ENCODE data around the gene SCRN1. TPM values are rescaled to one million over a fixed set of nuclear protein-coding genes. Genes with fewer than 3 reads are reported as not detected.

SCRN1 gene
- total and polyA plus RNA-seq, 2 experiments from 2014 or later, result 47.1 to 73.5 TPM

DNA sequence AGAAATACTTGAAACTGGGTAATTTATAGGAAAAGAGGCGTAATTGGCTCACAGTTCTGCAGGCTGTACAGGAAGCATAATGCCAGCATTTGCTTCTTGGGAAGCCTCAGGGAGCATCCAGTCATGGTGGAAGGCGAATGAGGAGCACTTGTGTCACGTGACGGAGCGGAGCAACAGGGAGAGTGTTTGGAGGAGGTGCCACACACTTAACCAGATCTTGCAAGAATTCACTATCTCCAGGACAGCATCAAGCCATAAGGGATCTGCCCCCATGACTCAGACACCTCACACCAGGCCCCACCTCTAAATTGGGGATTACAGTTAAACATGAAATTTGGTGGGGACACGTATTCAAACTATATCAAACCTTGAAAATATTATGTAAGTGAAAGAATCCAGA, 94.0 kb downstream of the SCRN1 start:
- no peak overlapping the region for H3K4me3 ChIP-seq
- H3K9me3 ChIP-seq (ENCODE audit: low read depth), result no peaks in the 10 kb centered on the region
- no peak for TF ChIP-seq EZH2phosphoT487 (IDR thresholded peaks at IDR 0.05; ENCODE audit: low read depth, severe bottlenecking, unreplicated experiment)
- no peak for TF ChIP-seq EZH2 (IDR thresholded peaks at IDR 0.05; ENCODE audit: borderline replicate concordance)
- no peak for TF ChIP-seq CTCF (IDR thresholded peaks at IDR 0.05; ENCODE audit: poor library complexity)
- H3K27ac ChIP-seq, result no peak overlapping the region
- WGBS (ENCODE audit: low lambda C conversion rate, missing lambda C conversion rate), result 86% methylated on average over 6 of the region's 6 CpGs
- H3K27me3 ChIP-seq, result no peaks in the 10 kb centered on the region
- DNase-seq (ENCODE audit: low spot score), result no peak
- no peaks in the 10 kb centered on the region for H4K20me1 ChIP-seq (ENCODE audit: insufficient read depth, poor library complexity, severe bottlenecking)
- H3K79me2 ChIP-seq, result no peaks in the 10 kb centered on the region
- no peaks in the 10 kb centered on the region for H3K9me2 ChIP-seq (replicated peaks; ENCODE audit: insufficient read depth)
- H3K4me2 ChIP-seq, result no peak overlapping the region
- no peaks in the 10 kb centered on the region for H3K36me3 ChIP-seq (replicated peaks; ENCODE audit: insufficient read depth, low read depth)
- no peak overlapping the region for H2AFZ ChIP-seq
- no peaks in the 10 kb centered on the region for H3K4me1 ChIP-seq (ENCODE audit: insufficient read depth)

DNA sequence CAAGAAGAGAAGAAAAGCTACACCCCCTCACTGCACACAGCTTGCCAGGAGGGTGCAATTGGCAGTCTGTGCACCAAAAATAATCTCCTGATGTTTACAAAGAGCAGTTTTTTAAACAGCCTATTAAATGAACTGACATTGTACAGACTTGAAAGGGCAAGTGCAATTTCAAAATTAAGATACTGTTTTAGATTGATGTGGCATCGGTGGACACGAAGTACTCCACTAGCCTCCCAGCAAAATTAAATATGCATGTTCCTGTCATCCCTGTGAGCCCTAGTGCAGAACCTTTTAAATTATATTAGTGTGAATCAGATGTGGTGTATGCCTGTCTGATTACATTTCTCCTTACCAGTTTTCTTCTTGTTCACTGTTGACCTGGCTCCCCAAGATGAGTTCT, 95.3 kb downstream of the SCRN1 start:
- Histone ChIP-seq H2AFZ (no peak overlapping the region), H3K4me3 (no peak overlapping the region), H3K27me3 (no peaks in the 10 kb centered on the region), H4K20me1 (ENCODE audit: insufficient read depth, poor library complexity, severe bottlenecking) (no peaks in the 10 kb centered on the region), H3K9me2 (replicated peaks; ENCODE audit: insufficient read depth) (no peaks in the 10 kb centered on the region), H3K36me3 (replicated peaks; ENCODE audit: insufficient read depth, low read depth) (no peaks in the 10 kb centered on the region), H3K4me2 (no peak overlapping the region), H3K9me3 (ENCODE audit: low read depth) (no peaks in the 10 kb centered on the region), H3K4me1 (ENCODE audit: insufficient read depth) (no peaks in the 10 kb centered on the region), H3K27ac (no peak overlapping the region), H3K79me2 (no peaks in the 10 kb centered on the region)
- 57% methylated on average over 2 of the region's 2 CpGs for WGBS (ENCODE audit: low lambda C conversion rate, missing lambda C conversion rate)
- DNase-seq (ENCODE audit: low spot score), result no peak
- TF ChIP-seq EZH2phosphoT487 (IDR thresholded peaks at IDR 0.05; ENCODE audit: low read depth, severe bottlenecking, unreplicated experiment) (no peak), CTCF (IDR thresholded peaks at IDR 0.05; ENCODE audit: poor library complexity) (no peak), EZH2 (IDR thresholded peaks at IDR 0.05; ENCODE audit: borderline replicate concordance) (no peak)

DNA sequence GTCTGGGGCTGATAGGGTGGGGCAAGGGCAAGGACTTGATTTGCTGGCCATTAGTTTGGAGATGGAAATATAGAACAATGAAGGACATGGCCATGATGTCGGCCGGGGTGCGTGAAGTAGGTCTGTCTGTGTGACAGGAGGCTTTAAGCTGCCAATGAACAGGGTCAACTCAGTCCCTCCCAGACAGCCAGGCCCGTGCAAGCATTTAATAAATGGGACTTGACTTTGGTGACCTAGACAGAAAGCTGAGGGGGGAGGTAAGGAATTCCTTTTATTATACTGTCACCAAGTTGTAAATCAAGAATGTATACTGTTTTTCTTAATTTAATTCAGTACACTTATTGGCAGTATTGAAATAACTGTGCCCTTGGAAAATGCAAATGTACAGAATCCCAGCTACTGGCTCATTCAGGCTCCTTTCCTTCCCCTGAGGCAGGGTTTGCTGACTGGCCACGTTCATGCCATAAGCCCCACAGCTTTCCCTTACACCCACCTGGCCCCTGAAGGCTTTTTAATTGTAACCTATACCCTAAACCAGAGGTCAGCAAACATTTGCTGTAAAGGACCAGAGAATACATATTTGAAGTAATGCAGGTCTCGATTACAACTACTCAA, 96.1 kb downstream of the SCRN1 start:
- Histone ChIP-seq H3K79me2 (no peaks in the 10 kb centered on the region), H3K9me3 (ENCODE audit: low read depth) (no peaks in the 10 kb centered on the region), H3K27me3 (no peaks in the 10 kb centered on the region), H3K27ac (no peak overlapping the region), H3K36me3 (replicated peaks; ENCODE audit: insufficient read depth, low read depth) (no peaks in the 10 kb centered on the region), H3K9me2 (replicated peaks; ENCODE audit: insufficient read depth) (no peaks in the 10 kb centered on the region), H2AFZ (no peak overlapping the region), H3K4me1 (ENCODE audit: insufficient read depth) (no peaks in the 10 kb centered on the region), H3K4me3 (no peak overlapping the region), H4K20me1 (ENCODE audit: insufficient read depth, poor library complexity, severe bottlenecking) (no peaks in the 10 kb centered on the region), H3K4me2 (no peak overlapping the region)
- TF ChIP-seq EZH2phosphoT487 (IDR thresholded peaks at IDR 0.05; ENCODE audit: low read depth, severe bottlenecking, unreplicated experiment) (no peak), EZH2 (IDR thresholded peaks at IDR 0.05; ENCODE audit: borderline replicate concordance) (no peak), CTCF (IDR thresholded peaks at IDR 0.05; ENCODE audit: poor library complexity) (no peak)
- DNase-seq (ENCODE audit: low spot score), result no peak
- WGBS (ENCODE audit: low lambda C conversion rate, missing lambda C conversion rate), result 73% methylated on average over 6 of the region's 6 CpGs

Measured in hepatocyte (in vitro differentiated cells).